Tibial artery (tissue), 4 donors: ENCODE measurements around the gene HCRTR1.

Experiments
- DNase-seq, 2 donors: peaks; one replicate each; pipeline ENCODE4 v3.0.0-alpha.2; 2019
- H3K27ac ChIP-seq, 2 donors: fragments of 200-600 bp; sonication (generic) in 1 of 2; 1 replicate in 1 of 2; 2 replicates in 1 of 2; pipeline ENCODE4 v1.5.1; 2018 to 2019; ENCODE audit warnings: mild to moderate bottlenecking in 1 of 2
- H3K27me3 ChIP-seq, 2 donors: fragments of 200-600 bp; sonication (generic) in 1 of 2; one replicate each; pipeline versions ENCODE4 v1.5.1 to v1.6.0; 2016 to 2019
- H3K36me3 ChIP-seq, 3 donors: fragments of 200-600 bp; sonication (generic) in 2 of 3; one replicate each; pipeline ENCODE4 v1.5.1; 2016 to 2019; ENCODE audit warnings: mild to moderate bottlenecking in 2 of 3
- H3K4me1 ChIP-seq, 4 donors: fragments of 200-600 bp; sonication (generic) in 2 of 4; 1 replicate in 3 of 4; 2 replicates in 1 of 4; pipeline ENCODE4 v1.5.1; 2016 to 2019
- H3K4me3 ChIP-seq, 2 donors: fragments of 200-600 bp; sonication (generic) in 1 of 2; 1 replicate in 1 of 2; 2 replicates in 1 of 2; pipeline ENCODE4 v1.5.1; 2018 to 2019; ENCODE audit warnings: mild to moderate bottlenecking in 2 of 2
- H3K9me3 ChIP-seq, 3 donors: fragments of 200-600 bp; sonication (generic) in 1 of 3; one replicate each; pipeline ENCODE4 v1.5.1; 2016 to 2019
- intact Hi-C: fragments of 100-400 bp; cut with DNase I; formaldehyde crosslinking; loops from one replicate; pipeline ENCODE4 v1.15.0; 2023; ENCODE audit warnings: low total_unique reads
- TF ChIP-seq, protein P1 (sequence below), 2 experiments: fragments of 200-600 bp in 1 of 2; fragments of 450-650 bp in 1 of 2; IDR thresholded peaks; one replicate each; pipeline ENCODE4 v1.5.1; 2017 to 2019; ENCODE audit warnings: antibody characterized with exemption in 2 of 2, mild to moderate bottlenecking in 1 of 2, moderate library complexity in 1 of 2

Gene HCRTR1

DNA sequence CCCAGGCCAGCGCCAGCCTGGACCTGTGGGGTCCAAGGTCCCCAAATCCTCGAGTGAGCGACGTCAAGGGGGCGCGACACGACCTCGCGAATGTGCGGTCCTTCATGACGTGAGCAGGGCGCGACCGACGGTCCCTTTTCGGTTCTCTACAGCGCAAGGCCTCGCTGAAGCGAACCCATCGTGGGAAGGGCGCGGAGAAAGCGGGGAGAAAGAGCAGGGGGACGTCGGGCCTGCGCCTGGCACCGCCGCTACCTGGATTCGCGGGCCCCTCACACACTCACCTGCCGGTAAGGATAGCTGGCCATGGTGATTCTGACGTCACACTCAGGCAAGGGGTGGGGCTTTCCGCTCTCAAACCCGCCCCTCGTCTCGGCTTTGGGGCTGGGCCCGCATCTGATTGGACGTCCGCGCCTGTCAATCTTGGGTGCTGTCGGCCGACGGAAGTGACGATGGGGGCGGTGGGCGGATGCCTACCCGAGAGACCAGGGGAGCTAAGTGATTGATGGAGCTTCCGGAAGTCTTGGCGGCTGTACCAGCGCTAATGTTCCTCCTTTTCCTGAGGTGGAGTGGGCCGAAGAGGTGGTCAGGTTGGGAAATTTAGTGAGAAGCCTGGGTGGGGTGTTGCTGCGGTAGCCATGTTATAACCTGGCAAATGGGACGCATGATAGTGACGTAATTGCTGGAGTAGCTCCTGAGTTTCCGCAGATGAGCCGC is 27.2 kb downstream of the HCRTR1 start, which contains the start of gene PEF1:
Gene PEF1, minus strand, starts transcription at position 317 of the 714 bp plus-strand sequence. Its CDS starts 12 bp downstream, at position 305.
- intact Hi-C loops, result no loop called here
- Histone ChIP-seq H3K27ac (peak within 1 kb of the TSS; percentile 95 to 99), H3K27me3 (no peaks in the 10 kb centered on the region), H3K9me3 (no peaks in the 10 kb centered on the region), H3K4me3 (peak within 1 kb of the TSS; percentile 75 to 93), H3K36me3 (no peaks in the 10 kb centered on the region), H3K4me1 (peaks cover 0 to 80% (median 63%) of the 10 kb centered on the region in 4 donors)
- TF ChIP-seq, protein P1, sequence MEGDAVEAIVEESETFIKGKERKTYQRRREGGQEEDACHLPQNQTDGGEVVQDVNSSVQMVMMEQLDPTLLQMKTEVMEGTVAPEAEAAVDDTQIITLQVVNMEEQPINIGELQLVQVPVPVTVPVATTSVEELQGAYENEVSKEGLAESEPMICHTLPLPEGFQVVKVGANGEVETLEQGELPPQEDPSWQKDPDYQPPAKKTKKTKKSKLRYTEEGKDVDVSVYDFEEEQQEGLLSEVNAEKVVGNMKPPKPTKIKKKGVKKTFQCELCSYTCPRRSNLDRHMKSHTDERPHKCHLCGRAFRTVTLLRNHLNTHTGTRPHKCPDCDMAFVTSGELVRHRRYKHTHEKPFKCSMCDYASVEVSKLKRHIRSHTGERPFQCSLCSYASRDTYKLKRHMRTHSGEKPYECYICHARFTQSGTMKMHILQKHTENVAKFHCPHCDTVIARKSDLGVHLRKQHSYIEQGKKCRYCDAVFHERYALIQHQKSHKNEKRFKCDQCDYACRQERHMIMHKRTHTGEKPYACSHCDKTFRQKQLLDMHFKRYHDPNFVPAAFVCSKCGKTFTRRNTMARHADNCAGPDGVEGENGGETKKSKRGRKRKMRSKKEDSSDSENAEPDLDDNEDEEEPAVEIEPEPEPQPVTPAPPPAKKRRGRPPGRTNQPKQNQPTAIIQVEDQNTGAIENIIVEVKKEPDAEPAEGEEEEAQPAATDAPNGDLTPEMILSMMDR (IDR thresholded peaks at IDR 0.05), result no peak
- DNase-seq, result peak; percentile 98 to 99

DNA sequence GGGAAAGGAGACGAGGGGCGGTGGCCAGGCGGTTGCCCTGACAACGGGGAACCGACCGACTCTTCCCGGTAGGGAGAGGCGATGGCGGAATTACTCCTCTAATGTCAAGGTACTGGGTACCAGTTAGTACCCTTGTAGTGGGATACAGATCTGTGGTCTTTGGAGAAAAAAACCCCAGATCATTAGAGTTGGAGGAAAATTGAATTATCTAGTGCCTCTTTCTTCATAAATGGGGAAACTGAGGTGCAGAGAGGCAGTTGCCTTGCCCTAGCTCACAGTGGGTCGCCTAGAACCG is 27.7 kb downstream of the HCRTR1 start:
- TF ChIP-seq, protein P1 (IDR thresholded peaks at IDR 0.05), result no peak
- Histone ChIP-seq H3K27me3 (no peaks in the 10 kb centered on the region), H3K27ac (peak overlapping the region; percentile 95 to 99), H3K4me3 (peak overlapping the region; percentile 75 to 93), H3K4me1 (peaks cover 0 to 75% (median 63%) of the 10 kb centered on the region in 4 donors), H3K9me3 (no peaks in the 10 kb centered on the region), H3K36me3 (no peaks in the 10 kb centered on the region)
- intact Hi-C loops, result no loop called here
- no peak for DNase-seq

DNA sequence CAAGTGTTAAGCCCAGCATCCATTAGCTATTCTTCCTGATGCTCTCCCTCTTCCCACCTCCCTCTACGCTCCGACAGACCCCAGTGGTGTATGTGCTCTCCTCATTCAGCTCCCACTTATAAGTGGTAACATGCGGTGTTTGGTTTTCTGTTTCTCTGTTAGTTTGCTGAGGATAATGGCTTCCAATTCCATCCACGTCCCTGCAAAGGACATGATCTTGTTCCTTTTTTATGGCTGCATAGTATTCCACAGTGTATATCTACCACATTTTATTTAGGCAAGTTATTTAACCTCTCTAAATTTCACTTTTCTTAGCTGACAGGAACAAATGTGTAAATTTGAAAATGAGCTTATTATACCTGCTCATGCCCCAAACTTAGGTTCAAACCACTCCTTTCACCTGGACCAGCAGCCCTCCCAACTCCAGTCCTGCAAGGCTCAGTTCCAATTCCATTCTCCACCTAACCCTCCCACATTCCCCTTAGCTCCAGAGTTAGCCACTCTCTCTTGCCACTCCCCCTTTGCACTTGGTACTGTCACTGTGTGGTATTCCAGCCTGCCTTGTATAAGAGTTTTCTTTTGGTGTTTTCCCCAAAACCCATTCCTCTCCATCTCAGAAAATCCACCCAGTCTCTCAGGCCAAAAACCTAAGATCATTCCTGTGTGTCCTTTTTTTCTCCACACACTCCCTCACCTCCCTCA is 28.9 kb downstream of the HCRTR1 start:
- no peaks in the 10 kb centered on the region for H3K9me3 ChIP-seq
- no peaks in the 10 kb centered on the region for H3K36me3 ChIP-seq
- H3K4me1 ChIP-seq, result peaks cover 0 to 77% (median 65%) of the 10 kb centered on the region in 4 donors
- intact Hi-C loops, result no loop called here
- no peak overlapping the region for H3K4me3 ChIP-seq
- DNase-seq, result no peak
- no peaks in the 10 kb centered on the region for H3K27me3 ChIP-seq
- TF ChIP-seq, protein P1 (IDR thresholded peaks at IDR 0.05), result no peak
- H3K27ac ChIP-seq, result peak overlapping the region; percentile 95 to 99

DNA sequence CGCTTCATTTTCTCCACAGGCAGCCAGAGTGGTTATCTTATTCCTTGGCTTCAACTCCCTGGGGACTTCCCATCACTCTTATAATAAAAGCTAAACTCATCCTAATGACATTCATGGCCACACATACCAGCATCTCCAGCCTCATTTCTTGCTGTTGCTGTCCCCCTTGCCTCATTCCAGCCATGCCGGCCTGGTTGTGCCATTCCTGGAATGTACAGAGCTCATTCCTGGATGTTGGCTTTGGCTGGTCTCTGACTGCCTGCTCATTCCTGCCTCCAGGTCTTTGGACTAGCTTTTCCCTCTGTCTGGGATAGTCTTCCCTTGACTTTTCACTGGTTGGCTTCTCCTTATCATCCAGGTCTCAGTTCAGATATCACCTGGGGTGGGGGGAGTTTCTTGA is 29.6 kb downstream of the HCRTR1 start:
- H3K4me3 ChIP-seq, result no peak overlapping the region
- peak overlapping the region; percentile 60 to 95 for H3K27ac ChIP-seq
- no peaks in the 10 kb centered on the region for H3K9me3 ChIP-seq
- H3K27me3 ChIP-seq, result no peaks in the 10 kb centered on the region
- peak in 1 of 2 donors; percentile 67 for DNase-seq
- TF ChIP-seq, protein P1 (IDR thresholded peaks at IDR 0.05), result peak in 1 of 2 experiments; percentile 35
- peaks cover 0 to 81% (median 60%) of the 10 kb centered on the region in 4 donors for H3K4me1 ChIP-seq
- peaks cover 0 to under 1% (median 0%) of the 10 kb centered on the region in 3 donors for H3K36me3 ChIP-seq
- intact Hi-C loops, result no loop called here

DNA sequence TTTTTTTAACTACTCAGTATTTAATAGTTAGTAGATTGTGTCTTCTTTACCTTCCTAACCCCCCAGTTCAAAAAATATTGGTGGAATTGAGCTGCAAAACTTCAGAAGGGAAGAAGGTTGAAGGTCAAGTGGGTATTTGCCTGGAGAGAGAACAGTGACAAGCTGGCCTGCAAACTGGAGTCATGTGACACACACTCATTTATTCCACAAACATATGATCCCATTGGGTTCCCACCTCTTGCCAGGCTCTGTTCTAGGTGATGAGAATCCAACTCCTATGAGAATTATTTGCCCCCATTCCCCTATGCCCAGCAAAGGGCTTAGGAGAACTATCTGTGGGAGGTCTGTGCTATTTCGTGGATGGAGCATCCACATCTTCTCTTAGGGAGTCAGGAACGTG is 30.7 kb downstream of the HCRTR1 start:
- no peak overlapping the region for H3K4me3 ChIP-seq
- peaks cover 0 to 71% (median 52%) of the 10 kb centered on the region in 4 donors for H3K4me1 ChIP-seq
- H3K9me3 ChIP-seq, result no peaks in the 10 kb centered on the region
- TF ChIP-seq, protein P1 (IDR thresholded peaks at IDR 0.05), result no peak
- DNase-seq, result peak in 1 of 2 donors; percentile 50
- intact Hi-C loops, result no loop called here
- peaks cover 4 to 11% (median 8%) of the 10 kb centered on the region in 3 donors for H3K36me3 ChIP-seq
- peak overlapping the region; percentile 60 to 95 for H3K27ac ChIP-seq
- H3K27me3 ChIP-seq, result no peaks in the 10 kb centered on the region
